Skeletal muscle tissue (tissue), 4 donors: ENCODE data around the gene LAMC1. TPM values are rescaled to one million over a fixed set of nuclear protein-coding genes. Genes with fewer than 3 reads are reported as not detected.
A peak's percentile ranks its signal among the peaks of the same experiment; 100 is the strongest.
"Not testable (repeated sequence)": the region's sequence is repeated elsewhere in the genome, so short reads cannot be mapped to it uniquely, and the experiment has no call there.

Experiments used
- H3K27ac ChIP-seq: one replicate; pipeline ENCODE4 v1.7.0; 2013; ENCODE audit warnings: mild to moderate bottlenecking, low read depth, low read length, inconsistent platforms
- H3K27me3 ChIP-seq, 3 donors: one replicate each; pipeline ENCODE4 v1.7.0; 2013; ENCODE audit warnings: low read length in 3 of 3; ENCODE audit not compliant: control insufficient read depth in 3 of 3, insufficient read depth in 3 of 3
- H3K36me3 ChIP-seq, 3 donors: one replicate each; pipeline ENCODE4 v1.7.0; 2013; ENCODE audit warnings: low read length in 3 of 3; ENCODE audit not compliant: control insufficient read depth in 3 of 3, insufficient read depth in 3 of 3
- H3K4me1 ChIP-seq, 3 donors: one replicate each; pipeline ENCODE4 v1.7.0; 2013; ENCODE audit warnings: low read length in 3 of 3, mild to moderate bottlenecking in 3 of 3; ENCODE audit not compliant: control insufficient read depth in 3 of 3, insufficient read depth in 3 of 3
- H3K4me3 ChIP-seq, 3 donors: one replicate each; pipeline ENCODE4 v1.7.0; 2013; ENCODE audit warnings: low read length in 3 of 3
- H3K9ac ChIP-seq, 3 donors: one replicate each; pipeline ENCODE4 v1.7.0; 2013; ENCODE audit warnings: low read length in 3 of 3, mild to moderate bottlenecking in 3 of 3, moderate library complexity in 2 of 3, low read depth in 1 of 3
- H3K9me3 ChIP-seq, 3 donors: one replicate each; pipeline ENCODE4 v1.7.0; 2013; ENCODE audit warnings: low read length in 3 of 3; ENCODE audit not compliant: control insufficient read depth in 3 of 3
- total RNA-seq: library from RNA; depleted of rRNA; stranded (reverse); fragments of >200 nt; gene quantifications from one replicate; pipeline ENCODE4 v1.2.3, GENCODE V29; 2014
- donor health status: Osteomylitis.

LAMC1 gene
- total RNA-seq, 1 donor from 2014 or later: 289 TPM

DNA sequence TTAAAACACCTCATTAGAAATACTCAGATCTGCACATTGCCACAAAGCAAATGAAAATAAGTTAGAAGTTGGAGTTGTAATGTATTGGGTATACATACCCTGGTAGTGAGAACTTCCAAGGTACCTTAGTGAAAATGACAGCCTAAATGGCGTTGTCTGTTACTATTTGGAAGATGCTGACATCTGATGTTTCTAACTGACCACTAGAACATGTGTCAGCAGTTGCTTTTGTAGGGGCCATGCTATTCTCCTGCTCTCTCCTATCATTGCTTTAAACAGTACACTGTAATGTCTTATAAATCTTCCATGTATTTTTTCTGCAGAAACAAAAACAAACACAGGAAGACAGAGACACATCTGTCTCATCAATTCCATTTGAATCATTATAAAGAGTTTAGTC lies 40.1 kb downstream of the LAMC1 start:
- Histone ChIP-seq H3K9me3 (no peaks in the 10 kb centered on the region), H3K9ac (no peak overlapping the region), H3K27me3 (no peaks in the 10 kb centered on the region), H3K27ac (no peak overlapping the region), H3K36me3 (no peaks in the 10 kb centered on the region), H3K4me1 (peaks cover 9 to 23% (median 20%) of the 10 kb centered on the region in 3 donors), H3K4me3 (no peak overlapping the region)

- H3K4me3 ChIP-seq: no peak overlapping the region
- peaks cover 4 to 16% (median 13%) of the 10 kb centered on the region in 3 donors for H3K4me1 ChIP-seq
- no peak overlapping the region for H3K9ac ChIP-seq
- H3K27ac ChIP-seq: no peak overlapping the region
- no peaks in the 10 kb centered on the region for H3K36me3 ChIP-seq
- no peaks in the 10 kb centered on the region for H3K27me3 ChIP-seq
- H3K9me3 ChIP-seq: no peaks in the 10 kb centered on the region
These were observed 42.0 kb downstream of the LAMC1 start for GRCh38 chr1:183065168-183065706.

GRCh38 chr1:183066432-183066831 lies 43.2 kb downstream of the LAMC1 start:
- not testable (repeated sequence) for H3K27me3 ChIP-seq, H3K9me3 ChIP-seq
- peaks cover 5 to 20% (median 11%) of the 10 kb centered on the region in 3 donors for H3K4me1 ChIP-seq

GRCh38 chr1:183069562-183070216 lies 46.5 kb downstream of the LAMC1 start:
- Histone ChIP-seq H3K27ac (no peak overlapping the region), H3K36me3 (no peaks in the 10 kb centered on the region), H3K4me1 (peaks cover 21 to 40% (median 31%) of the 10 kb centered on the region in 3 donors), H3K9me3 (no peaks in the 10 kb centered on the region), H3K4me3 (no peak overlapping the region), H3K9ac (no peak overlapping the region), H3K27me3 (no peaks in the 10 kb centered on the region)

More at GRCh38 chr1:183066432-183066831, 43.2 kb downstream of the LAMC1 start:
- H3K27ac ChIP-seq, H3K4me3 ChIP-seq, H3K9ac ChIP-seq, H3K36me3 ChIP-seq: not testable (repeated sequence)

DNA sequence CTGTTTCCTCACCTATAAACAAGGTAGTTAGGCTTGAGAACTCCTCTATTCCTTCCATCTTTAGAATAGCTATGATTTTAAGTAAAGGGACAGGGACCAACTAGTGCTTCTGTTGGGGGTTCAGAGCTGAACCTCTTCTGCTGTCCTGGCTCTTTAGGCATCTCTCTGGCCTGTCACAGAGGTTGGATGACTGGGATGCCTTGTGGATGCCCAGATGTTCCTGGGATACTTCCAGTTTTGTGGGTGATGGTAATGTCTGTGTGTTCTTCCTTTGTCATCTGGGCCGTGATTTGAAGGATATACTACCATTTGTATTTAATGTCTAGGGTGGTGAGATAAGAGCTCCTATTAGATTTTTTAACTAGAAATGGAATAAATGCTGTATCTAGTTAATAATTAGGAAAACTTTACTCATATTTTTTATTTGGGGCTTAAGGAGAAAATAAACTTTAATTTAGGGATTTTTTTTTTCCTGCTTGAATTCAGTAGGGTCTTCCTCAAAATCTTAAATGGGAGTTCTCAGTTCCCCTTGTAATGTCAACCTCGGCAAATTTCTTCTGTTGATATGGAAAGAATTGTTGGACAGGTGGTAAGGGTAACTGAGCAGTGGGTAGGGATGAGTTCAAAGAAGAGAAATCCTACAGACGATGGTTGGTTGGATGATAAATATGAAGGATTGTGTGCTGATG lies 47.2 kb downstream of the LAMC1 start:
- H3K4me1 ChIP-seq: peaks cover 23 to 40% (median 35%) of the 10 kb centered on the region in 3 donors
- no peak overlapping the region for H3K27ac ChIP-seq
- no peak overlapping the region for H3K4me3 ChIP-seq
- no peaks in the 10 kb centered on the region for H3K9me3 ChIP-seq
- H3K36me3 ChIP-seq: no peaks in the 10 kb centered on the region
- H3K9ac ChIP-seq: no peak overlapping the region
- H3K27me3 ChIP-seq: no peaks in the 10 kb centered on the region

DNA sequence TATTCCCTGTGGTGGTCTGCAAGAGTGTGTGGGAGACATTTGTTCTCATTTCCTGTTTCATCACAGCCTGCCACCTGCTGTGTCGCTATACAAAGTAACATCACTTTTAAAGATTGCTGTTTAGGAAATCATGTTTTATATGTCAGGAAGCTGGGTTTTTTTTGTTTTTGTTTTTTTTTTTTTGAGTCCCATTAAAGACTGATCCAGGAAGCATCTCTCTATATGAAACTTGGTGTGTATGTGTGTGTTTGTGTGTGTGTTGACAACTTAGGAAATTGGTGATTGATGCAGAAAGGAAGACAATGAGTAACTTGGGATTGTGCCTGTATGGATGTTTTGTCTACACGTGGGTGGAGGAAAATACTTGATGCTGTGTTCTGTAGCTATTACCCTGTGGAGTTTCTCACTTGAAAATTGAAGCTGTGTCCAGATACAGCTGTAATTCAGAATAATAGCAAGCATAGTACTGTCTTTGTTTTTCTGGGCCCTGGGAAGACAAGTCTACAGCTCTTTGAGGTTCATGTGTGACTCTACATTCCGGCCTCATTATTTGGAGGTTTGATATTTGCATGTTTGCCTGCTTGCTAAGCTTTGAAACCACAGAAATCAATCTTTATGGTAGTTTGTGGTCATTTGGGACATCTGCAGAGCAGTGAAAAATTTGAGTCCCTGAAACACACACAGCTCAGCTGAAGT lies 47.9 kb downstream of the LAMC1 start:
- no peaks in the 10 kb centered on the region for H3K9me3 ChIP-seq
- H3K9ac ChIP-seq: no peak overlapping the region
- no peak overlapping the region for H3K27ac ChIP-seq
- peaks cover 24 to 45% (median 36%) of the 10 kb centered on the region in 3 donors for H3K4me1 ChIP-seq
- no peak overlapping the region for H3K4me3 ChIP-seq
- H3K36me3 ChIP-seq: no peaks in the 10 kb centered on the region
- H3K27me3 ChIP-seq: no peaks in the 10 kb centered on the region

GRCh38 chr1:183072595-183072994 lies 49.4 kb downstream of the LAMC1 start:
- H3K9ac ChIP-seq: peak overlapping the region in 1 of 3 donors; percentile 42
- H3K4me3 ChIP-seq: not testable (repeated sequence)

DNA sequence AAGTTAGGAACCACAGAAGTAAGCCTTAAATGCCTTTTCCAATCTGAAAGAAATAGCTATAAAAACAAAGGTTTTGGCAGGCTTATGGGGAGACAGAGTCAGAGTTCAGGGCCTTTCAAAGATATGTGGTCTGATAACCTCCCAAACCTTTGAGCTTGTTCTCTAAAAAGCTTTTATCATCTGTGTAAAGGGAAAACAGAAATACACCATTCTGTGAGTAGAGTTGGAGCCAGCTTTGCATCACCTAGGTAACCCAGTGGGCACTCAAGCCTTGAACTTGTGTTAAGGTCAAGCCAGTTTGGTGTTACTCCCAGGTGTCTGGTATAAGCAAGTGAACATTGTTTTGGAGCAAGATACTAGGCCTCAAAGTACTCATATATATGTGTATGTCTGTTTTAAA lies 50.1 kb downstream of the LAMC1 start:
- no peak overlapping the region for H3K9ac ChIP-seq
- no peaks in the 10 kb centered on the region for H3K9me3 ChIP-seq
- H3K4me1 ChIP-seq: peaks cover 31 to 45% (median 45%) of the 10 kb centered on the region in 3 donors
- no peaks in the 10 kb centered on the region for H3K27me3 ChIP-seq
- no peak overlapping the region for H3K4me3 ChIP-seq
- H3K27ac ChIP-seq: no peak overlapping the region
- H3K36me3 ChIP-seq: no peaks in the 10 kb centered on the region

More at GRCh38 chr1:183072595-183072994, 49.4 kb downstream of the LAMC1 start:
- H3K27ac ChIP-seq, H3K36me3 ChIP-seq, H3K9me3 ChIP-seq, H3K27me3 ChIP-seq: not testable (repeated sequence)
- peaks cover 31 to 45% (median 43%) of the 10 kb centered on the region in 3 donors for H3K4me1 ChIP-seq

- Histone ChIP-seq H3K27ac (no peak overlapping the region), H3K4me3 (no peak overlapping the region), H3K4me1 (peaks cover 31 to 50% (median 45%) of the 10 kb centered on the region in 3 donors), H3K27me3 (no peaks in the 10 kb centered on the region), H3K9me3 (no peaks in the 10 kb centered on the region), H3K36me3 (no peaks in the 10 kb centered on the region), H3K9ac (peak overlapping the region in 1 of 3 donors; percentile 15)
These were observed 51.0 kb downstream of the LAMC1 start for GRCh38 chr1:183074215-183074614.
